GM10847 (cell line): Measurements from ENCODE around the gene SHROOM2.

ENCODE experiments used
- POLR2A ChIP-seq: IDR thresholded peaks from 2 replicates; pipeline ENCODE4 v1.6.1; 2011; ENCODE audit not compliant: insufficient read length; ENCODE audit errors: extremely low read depth

The SHROOM2 gene

GRCh38 chrX:9923357-9923756 is 137.1 kb downstream of the SHROOM2 start:
- no peak for TF ChIP-seq POLR2A

GRCh38 chrX:9926002-9926401 is 139.8 kb downstream of the SHROOM2 start:
- TF ChIP-seq POLR2A = no peak

GRCh38 chrX:9927698-9928482 is 141.7 kb downstream of the SHROOM2 start:
- no peak for TF ChIP-seq POLR2A

- no peak for TF ChIP-seq POLR2A
Observed at GRCh38 chrX:9935436-9935835, 149.2 kb downstream of the SHROOM2 start.

GRCh38 chrX:9937761-9938160 is 151.5 kb downstream of the SHROOM2 start:
- no peak for TF ChIP-seq POLR2A

GRCh38 chrX:9938516-9938915 is 152.3 kb downstream of the SHROOM2 start:
- no peak for TF ChIP-seq POLR2A

- TF ChIP-seq POLR2A = no peak
Observed at GRCh38 chrX:9940421-9940820, 154.2 kb downstream of the SHROOM2 start.

DNA sequence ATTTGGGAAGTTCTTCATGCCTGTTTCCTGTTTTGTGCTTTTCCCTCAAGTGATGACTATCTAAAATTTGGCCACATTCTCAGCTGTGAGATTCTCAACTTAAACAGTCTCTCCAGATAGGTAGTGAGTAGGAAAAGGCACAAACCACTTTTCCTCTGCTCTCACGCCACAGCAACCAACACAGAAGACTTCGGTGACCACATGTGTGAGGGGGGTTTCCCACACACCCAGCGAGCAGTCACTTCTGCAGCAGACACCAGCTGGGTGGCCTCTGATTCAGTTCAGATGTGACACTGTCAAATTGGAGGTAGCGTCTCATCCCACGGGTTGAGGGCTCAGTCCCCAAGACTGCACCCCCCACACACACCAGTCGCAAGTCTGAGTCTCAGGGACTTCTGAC is 155.9 kb downstream of the SHROOM2 start:
- no peak for TF ChIP-seq POLR2A

GRCh38 chrX:9943420-9943819 is 157.2 kb downstream of the SHROOM2 start:
- no peak for TF ChIP-seq POLR2A

- no peak for TF ChIP-seq POLR2A
Observed at GRCh38 chrX:9947131-9947794, 161.0 kb downstream of the SHROOM2 start.

- no peak for TF ChIP-seq POLR2A
Observed at GRCh38 chrX:9948406-9948805, 162.2 kb downstream of the SHROOM2 start.

GRCh38 chrX:9952300-9952699 is 166.1 kb downstream of the SHROOM2 start:
- TF ChIP-seq POLR2A = no peak

DNA sequence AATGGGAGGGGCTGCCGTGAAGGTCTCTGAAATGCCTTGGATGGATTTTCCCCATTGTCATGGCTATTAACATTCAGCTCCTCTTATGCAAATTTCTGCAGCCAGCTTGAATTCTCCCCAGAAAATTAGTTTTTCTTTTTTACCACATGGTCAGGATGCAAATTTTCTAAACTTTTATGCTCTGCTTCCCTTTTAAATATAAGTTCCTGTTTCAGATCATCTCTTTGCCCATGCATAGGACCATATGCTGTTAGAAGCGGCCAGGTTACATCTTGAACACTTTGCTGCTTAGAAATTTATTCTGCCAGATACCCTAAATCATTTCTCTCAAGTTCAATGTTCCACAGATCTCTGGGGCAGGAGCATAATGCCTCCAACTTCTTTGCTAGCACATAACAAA is 167.2 kb downstream of the SHROOM2 start:
- TF ChIP-seq POLR2A = no peak

- TF ChIP-seq POLR2A = no peak
Observed at GRCh38 chrX:9955506-9955905, 169.3 kb downstream of the SHROOM2 start.

DNA sequence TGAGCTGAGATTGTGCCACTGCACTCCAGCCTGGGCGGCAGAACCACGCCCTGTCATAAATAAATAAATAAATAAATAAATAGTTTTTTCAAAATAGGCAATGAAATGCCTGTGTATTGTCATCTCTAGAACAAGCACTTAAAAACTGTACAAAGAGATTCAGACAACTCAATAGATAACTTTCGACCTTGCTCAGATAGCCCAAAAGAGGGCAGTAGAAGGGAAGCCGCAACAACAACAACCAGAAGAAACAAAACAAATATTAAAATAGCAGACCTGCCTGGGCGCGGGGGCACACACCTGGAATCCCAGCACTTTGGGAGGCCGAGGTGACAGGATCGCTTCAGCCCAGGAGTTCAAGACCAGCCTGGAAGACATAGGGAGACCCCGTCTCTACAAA is 171.5 kb downstream of the SHROOM2 start:
- no peak for TF ChIP-seq POLR2A

DNA sequence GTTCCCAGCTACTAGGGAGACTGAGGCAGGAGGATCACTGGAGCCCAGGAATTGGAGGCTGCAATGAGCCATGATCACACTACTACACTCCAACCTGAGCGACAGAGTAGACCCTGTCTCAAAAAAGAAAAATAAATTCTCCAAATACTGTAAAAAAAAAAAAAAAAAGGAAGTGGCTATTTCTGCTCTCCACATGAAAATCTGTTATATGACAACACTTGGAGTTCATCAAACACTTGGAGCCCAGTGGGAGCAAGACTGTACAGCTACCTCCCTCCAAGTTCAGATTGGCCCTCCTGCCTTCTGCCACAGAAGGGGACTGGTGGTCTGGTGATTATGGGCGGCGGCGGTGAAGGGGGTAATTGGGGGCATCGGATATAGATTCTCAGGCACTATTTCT is 172.0 kb downstream of the SHROOM2 start:
- TF ChIP-seq POLR2A = no peak

- TF ChIP-seq POLR2A = no peak
Observed at GRCh38 chrX:9961750-9962149, 175.5 kb downstream of the SHROOM2 start.
